Naive thymus-derived CD4-positive, alpha-beta T cell (primary cell): ENCODE data around the gene MYOCD. TPM values are rescaled to one million over a fixed set of nuclear protein-coding genes. Genes with fewer than 3 reads are reported as not detected.

Experiments used
- ATAC-seq: fragments of 150-1000 bp; cut with Tn5 transposase; 2 replicates; pipeline ENCODE4 v1.10.0; 2021; ENCODE audit warnings: mild to moderate bottlenecking, moderate library complexity
- CTCF ChIA-PET: fragments of 350-600 bp; sonication (Branson Sonifier 250); formaldehyde crosslinking; loops from one replicate; lab custom pipeline; 2021; ENCODE audit warnings: antibody characterized with exemption; lab: Charles Lee
- POLR2A ChIA-PET: fragments of 350-600 bp; sonication (Branson Sonifier 250); formaldehyde crosslinking; loops from one replicate; lab custom pipeline; 2021; ENCODE audit warnings: antibody characterized with exemption, inconsistent platforms; lab: Charles Lee
- DNase-seq, 9 donors: peaks; one replicate each; pipeline versions ENCODE4 v3.0.0 to v3.0.0-alpha.2; 2020 to 2022; ENCODE audit warnings: mixed read lengths in 1 of 9
- H3K27ac ChIP-seq: one replicate; pipeline ENCODE4 v1.7.0; 2013; ENCODE audit warnings: mild to moderate bottlenecking, low read depth, low read length, moderate library complexity
- H3K27me3 ChIP-seq, 2 donors: one replicate each; pipeline ENCODE4 v1.7.0; 2013; ENCODE audit warnings: low read length in 2 of 2, mild to moderate bottlenecking in 2 of 2, moderate library complexity in 2 of 2; ENCODE audit not compliant: control insufficient read depth in 2 of 2, insufficient read depth in 2 of 2
- H3K36me3 ChIP-seq, 3 experiments: 1 replicate in 2 of 3; 2 replicates in 1 of 3; pipeline ENCODE4 v1.7.0; 2013; ENCODE audit warnings: low read length in 3 of 3, mild to moderate bottlenecking in 3 of 3, moderate library complexity in 1 of 3; ENCODE audit not compliant: insufficient read depth in 3 of 3, control insufficient read depth in 2 of 3
- H3K4me1 ChIP-seq, 2 donors: one replicate each; pipeline ENCODE4 v1.7.0; 2013; ENCODE audit warnings: low read length in 2 of 2, mild to moderate bottlenecking in 2 of 2, moderate library complexity in 1 of 2; ENCODE audit not compliant: control insufficient read depth in 2 of 2, insufficient read depth in 2 of 2
- H3K4me3 ChIP-seq: 2 replicates; pipeline ENCODE4 v1.7.0; 2013; ENCODE audit warnings: mild to moderate bottlenecking, low read length
- H3K9me3 ChIP-seq, 3 experiments: 1 replicate in 2 of 3; 2 replicates in 1 of 3; pipeline ENCODE4 v1.7.0; 2013; ENCODE audit warnings: low read length in 3 of 3; ENCODE audit not compliant: control insufficient read depth in 2 of 3
- H3K27ac Mint-ChIP-seq, 9 donors: one replicate each; pipeline ENCODE4 v1.8.0; 2020 to 2022; ENCODE audit warnings: mixed read lengths in 9 of 9, mild to moderate bottlenecking in 8 of 9, moderate library complexity in 5 of 9, inconsistent platforms in 2 of 9
- H3K27me3 Mint-ChIP-seq, 5 donors: one replicate each; pipeline ENCODE4 v1.8.0; 2021 to 2022; ENCODE audit warnings: mixed read lengths in 5 of 5, mild to moderate bottlenecking in 1 of 5
- H3K36me3 Mint-ChIP-seq, 5 donors: one replicate each; pipeline ENCODE4 v1.8.0; 2020 to 2022; ENCODE audit warnings: mixed read lengths in 5 of 5, mild to moderate bottlenecking in 3 of 5, inconsistent platforms in 1 of 5
- H3K4me1 Mint-ChIP-seq, 7 donors: one replicate each; pipeline ENCODE4 v1.8.0; 2020 to 2022; ENCODE audit warnings: mixed read lengths in 7 of 7, mild to moderate bottlenecking in 3 of 7, inconsistent platforms in 1 of 7
- H3K4me3 Mint-ChIP-seq, 10 donors: one replicate each; pipeline ENCODE4 v1.8.0; 2020 to 2022; ENCODE audit warnings: mild to moderate bottlenecking in 10 of 10, mixed read lengths in 10 of 10, moderate library complexity in 6 of 10, inconsistent platforms in 2 of 10
- H3K9me3 Mint-ChIP-seq, 11 donors: one replicate each; pipeline ENCODE4 v1.8.0; 2020 to 2022; ENCODE audit warnings: mixed read lengths in 11 of 11, mild to moderate bottlenecking in 4 of 11, inconsistent platforms in 1 of 11, moderate library complexity in 1 of 11
- intact Hi-C, 2 donors: fragments of 100-400 bp; cut with micrococcal nuclease; formaldehyde crosslinking; loops; one replicate each; pipeline ENCODE4 v1.15.1; 2023
- polyA plus RNA-seq, 2 donors: library from polyadenylated mRNA; unstranded; fragments of 300-500 nt; fragmentation: Illumina TruSeq; gene quantifications; one replicate each; pipeline ENCODE4 v1.2.3, GENCODE V29; 2021
- total RNA-seq, 6 experiments: library from RNA in 5 of 6; stranded (reverse) in 5 of 6; gene quantifications; 1 replicate in 5 of 6; 2 replicates in 1 of 6; pipeline ENCODE4 v1.2.3 and lab custom pipeline; 2021 to 2026

MYOCD gene
- total RNA-seq (not detected), polyA plus RNA-seq (not detected), total RNA-seq (lab: John Stamatoyannopoulos, UW) (not detected)

DNA sequence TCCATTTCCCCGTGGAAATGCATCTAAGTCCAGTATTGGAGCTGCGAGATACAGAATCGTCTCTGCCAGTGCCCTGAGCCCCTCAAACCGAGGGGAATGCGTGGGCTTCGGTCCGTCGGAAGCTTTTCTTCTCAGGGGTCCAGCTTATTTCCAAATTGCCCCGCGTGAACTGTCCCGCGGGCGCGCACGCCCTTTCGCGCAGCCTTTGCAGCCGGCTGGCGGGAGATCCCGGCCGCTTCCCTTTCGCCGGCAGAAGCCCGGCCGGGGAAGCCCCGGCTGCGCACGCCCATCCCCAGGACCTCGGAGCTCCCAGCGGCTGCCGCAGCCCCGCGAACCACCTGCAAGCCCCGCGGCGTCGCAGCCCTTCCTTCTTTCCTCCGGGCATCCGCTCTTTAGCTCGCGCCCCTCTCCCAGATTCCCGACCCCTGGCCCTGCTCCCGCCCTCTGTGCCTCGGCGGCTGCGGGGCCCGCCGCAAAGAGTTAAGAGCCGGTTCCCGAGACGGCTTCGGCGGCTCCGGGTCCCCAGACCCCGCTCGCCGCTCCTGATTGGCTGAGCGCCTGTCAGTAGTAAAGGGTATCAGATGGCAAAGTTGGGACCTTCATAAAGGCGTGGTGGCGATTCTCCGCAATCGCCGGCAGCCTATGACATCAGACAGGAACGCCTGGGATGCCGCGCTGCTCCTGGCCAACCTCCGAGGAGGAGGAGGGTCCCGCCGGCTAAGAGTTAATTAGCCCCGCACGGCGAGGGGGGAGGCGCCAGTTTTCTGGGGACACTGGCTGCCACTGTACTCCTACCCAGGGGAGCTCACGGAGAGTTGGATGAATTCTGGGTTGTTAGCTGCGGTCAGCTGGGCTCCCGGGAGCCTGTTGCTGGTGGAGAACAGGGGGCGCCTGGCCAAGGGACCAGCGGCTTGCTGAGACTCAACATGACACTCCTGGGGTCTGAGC, at the start of gene MYOCD:
Gene MYOCD (plus strand): TSS at position 628 of the 948 bp plus-strand sequence. CDS start 299 bp downstream, at position 927.
- Mint-ChIP-seq H3K4me1 (peaks cover 0 to 4% (median 0%) of the 10 kb centered on the region in 7 donors), H3K27ac (no peak within 1 kb of the TSS), H3K9me3 (peaks cover 0 to 11% (median 3%) of the 10 kb centered on the region in 11 donors), H3K27me3 (peaks cover 39 to 73% (median 60%) of the 10 kb centered on the region in 5 donors), H3K4me3 (peak within 1 kb of the TSS in 1 of 10 donors; percentile 22), H3K36me3 (peaks cover 0 to 6% (median 0%) of the 10 kb centered on the region in 5 donors)
- DNase-seq = no peak
- no peak within 1 kb of the TSS for H3K27ac ChIP-seq
- intact Hi-C loops = no loop called here
- no peaks in the 10 kb centered on the region for H3K36me3 ChIP-seq
- peaks cover 0 to 3% of the 10 kb centered on the region in 2 donors for H3K27me3 ChIP-seq
- no peak within 1 kb of the TSS for H3K4me3 ChIP-seq
- ATAC-seq = no peak
- CTCF ChIA-PET = no interaction called here
- POLR2A ChIA-PET = no interaction called here
- H3K4me1 ChIP-seq = no peaks in the 10 kb centered on the region
- H3K9me3 ChIP-seq = no peaks in the 10 kb centered on the region

GRCh38 chr17:12616161-12616560, 49.5 kb upstream of the MYOCD start:
- ATAC-seq = no peak
- CTCF ChIA-PET = no interaction called here
- H3K27ac Mint-ChIP-seq = no peak overlapping the region

DNA sequence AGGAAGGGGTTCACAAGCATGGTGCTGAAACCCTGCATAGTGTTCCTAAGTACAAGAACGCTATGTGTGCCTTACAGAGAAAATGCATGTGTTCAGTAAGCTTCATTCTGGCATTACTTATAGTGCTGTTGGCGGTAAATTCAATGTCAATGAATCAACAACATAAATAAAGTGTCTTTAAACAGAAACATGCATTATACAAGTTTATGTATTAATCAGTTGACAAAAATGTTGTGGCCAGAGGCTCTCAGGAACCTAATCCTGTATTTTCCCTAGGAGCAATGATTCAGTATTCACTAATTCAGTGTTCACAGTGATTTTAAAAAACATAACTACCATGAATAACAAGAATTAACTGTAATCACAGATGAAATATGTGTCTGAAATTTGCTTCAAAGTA, 47.1 kb upstream of the MYOCD start:
- ChIA-PET POLR2A (no interaction called here), CTCF (no interaction called here)
- Histone ChIP-seq H3K36me3 (no peaks in the 10 kb centered on the region), H3K27ac (no peak overlapping the region), H3K27me3 (no peaks in the 10 kb centered on the region), H3K9me3 (no peaks in the 10 kb centered on the region), H3K4me1 (no peaks in the 10 kb centered on the region), H3K4me3 (no peak overlapping the region)
- intact Hi-C loops = no loop called here
- Mint-ChIP-seq H3K36me3 (no peaks in the 10 kb centered on the region), H3K9me3 (peaks cover 0 to 21% (median 7%) of the 10 kb centered on the region in 11 donors), H3K4me1 (no peaks in the 10 kb centered on the region), H3K27ac (no peak overlapping the region), H3K27me3 (peaks cover 0 to 9% (median 0%) of the 10 kb centered on the region in 5 donors), H3K4me3 (no peak overlapping the region)
- ATAC-seq (no peak), DNase-seq (no peak)

More at GRCh38 chr17:12616161-12616560, 49.5 kb upstream of the MYOCD start:
- H3K9me3 Mint-ChIP-seq = peaks cover 0 to 21% (median 6%) of the 10 kb centered on the region in 11 donors
- no peaks in the 10 kb centered on the region for H3K36me3 Mint-ChIP-seq
- Histone ChIP-seq H3K9me3 (no peaks in the 10 kb centered on the region), H3K36me3 (no peaks in the 10 kb centered on the region), H3K27me3 (no peaks in the 10 kb centered on the region), H3K4me1 (no peaks in the 10 kb centered on the region), H3K4me3 (no peak overlapping the region), H3K27ac (no peak overlapping the region)
- no peak for DNase-seq
- no peak overlapping the region for H3K4me3 Mint-ChIP-seq
- H3K4me1 Mint-ChIP-seq = no peaks in the 10 kb centered on the region
- POLR2A ChIA-PET = no interaction called here
- intact Hi-C loops = no loop called here
- H3K27me3 Mint-ChIP-seq = peaks cover 0 to 2% (median 0%) of the 10 kb centered on the region in 5 donors

DNA sequence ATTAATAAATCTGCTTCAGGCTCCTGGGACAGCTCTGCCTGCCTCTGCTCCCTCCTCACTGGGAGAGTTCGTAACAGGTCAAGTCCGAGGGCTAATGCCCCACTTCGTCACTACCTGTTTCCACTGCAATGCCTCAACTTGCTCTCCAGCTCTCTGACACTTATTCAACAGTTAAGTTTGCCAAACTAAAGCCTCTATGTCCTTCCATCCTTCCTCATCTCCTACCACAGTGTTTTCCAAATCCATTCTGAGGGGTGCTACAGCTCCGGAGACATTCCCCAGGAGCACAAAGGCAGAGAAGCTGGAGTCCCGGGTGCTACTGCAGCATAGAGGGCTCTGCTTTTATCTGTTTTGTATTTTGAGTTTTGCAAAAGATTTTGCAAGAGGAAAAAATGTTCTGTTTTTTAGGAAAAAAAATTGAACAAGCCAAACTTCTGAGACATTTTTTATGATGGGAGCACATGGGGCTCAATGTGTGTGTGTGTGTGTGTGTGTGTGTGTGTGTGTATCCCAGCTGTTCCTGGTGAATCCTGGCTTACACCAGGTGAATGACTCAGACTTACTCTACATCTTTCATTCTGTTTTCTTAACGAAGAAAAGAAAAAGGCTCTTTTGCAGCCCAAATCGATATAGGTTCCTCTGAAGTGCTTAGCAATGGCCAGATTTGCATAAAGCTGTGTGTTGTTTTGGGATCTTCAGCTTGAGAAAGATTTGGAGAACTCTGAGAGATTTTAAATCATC, 46.1 kb upstream of the MYOCD start:
- H3K4me1 Mint-ChIP-seq = no peaks in the 10 kb centered on the region
- H3K4me1 ChIP-seq = no peaks in the 10 kb centered on the region

GRCh38 chr17:12620200-12620720, 45.4 kb upstream of the MYOCD start:
- no peaks in the 10 kb centered on the region for H3K27me3 ChIP-seq
- Mint-ChIP-seq H3K4me3 (no peak overlapping the region), H3K36me3 (peaks cover 0 to 4% (median 0%) of the 10 kb centered on the region in 5 donors), H3K9me3 (peaks cover 2 to 24% (median 8%) of the 10 kb centered on the region in 11 donors), H3K4me1 (no peaks in the 10 kb centered on the region), H3K27me3 (peaks cover 0 to 10% (median 0%) of the 10 kb centered on the region in 5 donors), H3K27ac (no peak overlapping the region)
- H3K27ac ChIP-seq = no peak overlapping the region
- POLR2A ChIA-PET = no interaction called here
- CTCF ChIA-PET = no interaction called here
- H3K4me1 ChIP-seq = no peaks in the 10 kb centered on the region
- no peak for DNase-seq
- intact Hi-C loops = no loop called here
- H3K36me3 ChIP-seq = no peaks in the 10 kb centered on the region
- H3K9me3 ChIP-seq = no peaks in the 10 kb centered on the region
- H3K4me3 ChIP-seq = no peak overlapping the region
- ATAC-seq = no peak

More for the DNA sequence above, 46.1 kb upstream of the MYOCD start:
- Histone ChIP-seq H3K4me3 (no peak overlapping the region), H3K36me3 (no peaks in the 10 kb centered on the region), H3K27ac (no peak overlapping the region), H3K9me3 (no peaks in the 10 kb centered on the region), H3K27me3 (no peaks in the 10 kb centered on the region)
- H3K36me3 Mint-ChIP-seq = peaks cover 0 to 4% (median 0%) of the 10 kb centered on the region in 5 donors
- ChIA-PET CTCF (no interaction called here), POLR2A (no interaction called here)
- H3K27ac Mint-ChIP-seq = no peak overlapping the region
- H3K9me3 Mint-ChIP-seq = peaks cover 2 to 21% (median 10%) of the 10 kb centered on the region in 11 donors
- intact Hi-C loops = no loop called here
- DNase-seq = no peak
- H3K4me3 Mint-ChIP-seq = no peak overlapping the region
- ATAC-seq = no peak
- H3K27me3 Mint-ChIP-seq = peaks cover 0 to 10% (median 0%) of the 10 kb centered on the region in 5 donors

GRCh38 chr17:12622726-12623125, 43.0 kb upstream of the MYOCD start:
- Mint-ChIP-seq H3K27me3 (peaks cover 0 to 10% (median 0%) of the 10 kb centered on the region in 5 donors), H3K36me3 (peaks cover 0 to 4% (median 0%) of the 10 kb centered on the region in 5 donors), H3K4me3 (no peak overlapping the region), H3K27ac (no peak overlapping the region), H3K9me3 (peaks cover 2 to 24% (median 7%) of the 10 kb centered on the region in 11 donors), H3K4me1 (no peaks in the 10 kb centered on the region)
- ATAC-seq (no peak), DNase-seq (no peak)
- intact Hi-C loops = no loop called here
- H3K36me3 ChIP-seq = no peaks in the 10 kb centered on the region
- H3K9me3 ChIP-seq = no peaks in the 10 kb centered on the region
- no peaks in the 10 kb centered on the region for H3K27me3 ChIP-seq
- ChIA-PET POLR2A (no interaction called here), CTCF (no interaction called here)
- H3K4me3 ChIP-seq = no peak overlapping the region
- H3K4me1 ChIP-seq = no peaks in the 10 kb centered on the region
- H3K27ac ChIP-seq = no peak overlapping the region
